GM19023 (cell line): ENCODE results near the gene CDHR3.

Experiments used
- ATAC-seq: cut with Tn5 transposase; IDR thresholded peaks from one replicate; pipeline ENCODE4 v1.9.1; 2021; ENCODE audit warnings: mild to moderate bottlenecking, moderate library complexity; ENCODE audit not compliant: unreplicated experiment

Gene CDHR3

DNA sequence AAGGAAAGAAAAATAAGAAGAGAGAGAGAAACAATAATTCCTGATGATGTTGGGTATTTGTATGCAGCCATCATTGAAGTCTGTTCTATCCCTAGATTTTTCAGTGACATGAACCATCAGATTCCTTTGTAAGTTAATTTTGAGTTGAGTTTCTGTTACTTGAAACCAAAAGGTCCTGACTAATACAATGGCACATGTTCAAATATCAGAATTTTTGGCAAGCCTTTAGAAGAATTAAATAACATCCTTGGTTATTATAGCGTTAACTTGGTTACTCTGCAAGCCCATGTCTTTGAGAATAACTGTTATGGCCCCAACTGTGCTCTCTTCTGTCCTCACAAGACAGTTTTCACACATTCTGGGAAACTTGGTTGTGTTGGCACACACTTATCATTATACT is 82.5 kb downstream of the CDHR3 start:
- no peak for ATAC-seq

- ATAC-seq = no peak
Measured at GRCh38 chr7:106047184-106047583, 84.1 kb downstream of the CDHR3 start.

GRCh38 chr7:106047818-106048705 is 85.0 kb downstream of the CDHR3 start:
- ATAC-seq = no peak

DNA sequence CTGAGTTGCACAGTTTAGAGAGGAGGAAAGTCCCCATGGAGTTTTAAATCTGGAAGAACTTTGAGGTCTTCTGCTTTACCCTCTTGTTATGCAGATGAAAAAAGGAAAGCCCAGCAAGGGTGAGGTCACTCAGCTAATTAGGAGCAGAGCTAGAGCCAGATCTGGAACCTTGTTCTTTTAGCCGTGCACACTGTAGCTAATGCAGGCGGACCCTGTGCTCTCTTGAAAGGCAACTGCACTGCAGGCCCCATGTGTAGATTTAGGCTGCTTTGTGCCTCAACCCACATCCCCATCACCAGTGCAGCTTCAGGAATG is 85.6 kb downstream of the CDHR3 start:
- ATAC-seq = no peak

- ATAC-seq = no peak
Measured at GRCh38 chr7:106049139-106049752, 86.2 kb downstream of the CDHR3 start.

- ATAC-seq = no peak
Measured at GRCh38 chr7:106050002-106050745, 87.1 kb downstream of the CDHR3 start.

DNA sequence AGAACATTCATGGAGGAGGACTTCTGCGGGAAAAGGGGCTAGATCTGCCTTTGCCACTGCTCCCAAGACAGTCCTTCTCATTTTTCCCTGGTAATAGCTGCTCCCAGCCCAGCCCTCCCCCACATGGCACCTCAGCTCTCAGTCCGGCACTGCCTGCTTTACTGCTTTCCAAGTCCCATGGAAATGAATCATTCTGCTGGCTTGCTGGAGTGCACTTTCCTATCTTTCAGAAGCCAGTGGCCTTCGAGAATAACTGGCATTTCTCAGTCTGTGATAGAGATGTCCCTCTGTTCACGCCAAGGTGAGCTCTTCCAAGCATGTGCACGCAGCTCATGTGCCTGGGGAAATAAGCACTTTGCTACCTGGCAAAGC is 87.7 kb downstream of the CDHR3 start:
- ATAC-seq = no peak

- no peak for ATAC-seq
Measured at GRCh38 chr7:106052681-106053080, 89.6 kb downstream of the CDHR3 start.

- no peak for ATAC-seq
Measured at GRCh38 chr7:106053109-106053508, 90.0 kb downstream of the CDHR3 start.

DNA sequence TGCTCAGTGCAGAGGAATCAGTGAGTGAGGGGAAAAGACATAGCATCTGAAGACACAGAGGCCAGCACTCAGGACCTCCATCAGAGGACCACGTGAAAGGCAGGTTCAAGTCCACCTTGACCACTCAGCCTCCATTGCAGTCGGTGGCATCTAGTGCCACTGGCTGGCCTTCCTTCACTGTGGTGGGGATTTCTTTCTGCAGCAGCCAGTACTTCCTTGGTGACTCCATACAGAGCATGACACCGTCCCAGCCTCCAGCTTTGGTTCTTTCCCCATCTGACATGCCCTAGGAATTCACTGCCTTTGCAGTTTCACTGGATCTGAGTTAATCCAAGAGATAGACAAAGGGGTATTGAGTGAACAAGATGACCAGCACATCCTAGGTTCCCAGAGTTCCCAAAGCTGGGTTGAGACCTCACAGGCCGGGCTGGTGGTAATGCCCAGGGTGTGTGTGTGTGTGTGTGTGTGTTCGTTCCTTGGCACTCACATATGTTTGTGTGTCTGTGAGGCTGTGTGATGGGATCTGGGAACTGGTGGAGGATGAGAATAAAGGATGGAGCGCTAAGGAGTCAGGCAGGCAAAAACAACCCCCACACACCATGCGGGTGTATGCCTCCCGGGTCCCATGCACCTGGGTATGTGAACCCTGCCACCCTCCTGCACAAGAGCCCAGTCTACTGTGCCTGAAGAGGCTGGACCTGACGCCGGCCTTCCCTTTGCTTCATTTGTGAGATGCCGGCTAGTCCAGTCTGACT is 91.3 kb downstream of the CDHR3 start:
- ATAC-seq = no peak

DNA sequence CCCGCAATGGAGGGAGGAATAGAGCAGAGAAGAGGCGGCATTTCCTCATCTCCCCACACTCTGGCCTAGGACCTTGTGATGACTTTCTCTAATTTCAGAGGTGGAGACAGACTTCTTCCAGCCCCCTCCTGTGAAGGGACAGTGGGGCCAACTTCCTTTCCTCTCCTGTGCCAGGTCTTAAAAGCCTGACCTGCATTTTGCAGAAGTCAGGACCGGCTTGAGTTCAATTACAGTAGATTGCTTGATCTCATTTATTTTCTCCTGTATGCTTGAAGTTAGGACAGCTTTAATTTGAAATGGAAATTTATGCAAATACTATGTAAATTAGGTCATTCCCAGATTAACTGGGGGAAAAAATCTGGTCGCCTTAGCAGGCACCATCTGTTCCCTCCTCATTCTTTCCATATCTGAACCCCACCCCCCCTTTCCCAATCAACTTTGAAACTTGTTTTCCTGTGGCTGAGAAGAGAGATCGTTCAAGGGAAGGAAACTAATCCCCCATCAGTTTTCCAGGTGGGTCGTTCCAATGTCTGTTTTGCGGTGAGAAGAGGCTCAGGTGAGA is 92.0 kb downstream of the CDHR3 start:
- ATAC-seq = no peak

- peak; percentile 50 for ATAC-seq
Measured at GRCh38 chr7:106056513-106057203, 93.6 kb downstream of the CDHR3 start.

DNA sequence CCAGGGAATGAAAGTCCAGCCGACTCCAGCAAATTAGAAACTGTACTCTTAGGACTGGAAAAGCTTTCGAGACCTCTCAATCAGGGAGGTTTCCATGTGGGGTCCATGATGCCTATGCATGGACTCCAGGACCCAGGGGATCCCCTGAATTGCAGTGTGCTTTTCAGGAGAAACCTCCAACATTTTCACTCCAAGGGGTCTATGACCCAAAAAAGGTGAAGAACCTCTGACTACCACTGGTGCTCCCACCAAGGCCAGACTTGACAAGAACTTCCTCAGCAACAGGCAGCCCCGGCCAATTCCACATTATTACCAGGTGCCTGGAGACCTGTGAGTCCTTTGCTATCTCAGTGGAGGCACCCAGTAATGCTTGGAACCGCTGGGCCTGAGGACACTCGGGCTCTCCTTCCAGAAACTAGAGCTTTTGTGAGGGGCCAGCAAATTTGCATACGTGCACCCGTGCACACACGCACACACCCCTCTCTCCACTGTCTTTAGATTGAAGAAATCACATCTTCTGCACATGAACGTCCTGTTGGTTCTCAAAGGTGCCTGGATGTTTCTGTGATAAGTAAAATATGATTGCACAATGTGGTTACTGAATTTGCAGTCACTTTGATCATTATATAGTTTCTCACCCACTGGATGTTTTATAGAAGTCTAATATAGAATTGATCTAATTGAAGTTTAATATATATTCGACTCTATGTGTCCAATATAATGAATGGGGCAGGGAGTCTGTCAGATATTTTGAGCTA is 94.3 kb downstream of the CDHR3 start:
- no peak for ATAC-seq

- peak; percentile 47 for ATAC-seq
Measured at GRCh38 chr7:106057962-106058927, 95.2 kb downstream of the CDHR3 start.

DNA sequence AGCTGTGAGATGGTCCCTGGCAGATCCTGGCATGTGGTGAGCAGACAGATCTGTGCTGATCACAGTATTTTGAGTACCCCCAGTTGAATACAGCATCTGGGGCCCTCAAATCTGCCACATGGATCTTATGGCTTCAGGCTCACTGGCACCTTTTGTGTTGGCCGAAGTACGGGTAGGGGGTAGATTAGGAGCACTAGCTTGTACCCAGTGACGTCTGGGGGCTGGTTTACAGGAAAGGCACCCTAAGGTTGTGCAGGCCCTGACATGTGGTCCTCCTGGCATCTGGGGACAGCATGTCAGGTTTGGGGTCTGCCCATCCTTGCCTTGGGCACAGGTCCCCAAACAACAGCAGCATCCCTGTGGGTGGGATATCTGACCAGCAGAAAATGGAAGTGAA is 95.9 kb downstream of the CDHR3 start:
- no peak for ATAC-seq

DNA sequence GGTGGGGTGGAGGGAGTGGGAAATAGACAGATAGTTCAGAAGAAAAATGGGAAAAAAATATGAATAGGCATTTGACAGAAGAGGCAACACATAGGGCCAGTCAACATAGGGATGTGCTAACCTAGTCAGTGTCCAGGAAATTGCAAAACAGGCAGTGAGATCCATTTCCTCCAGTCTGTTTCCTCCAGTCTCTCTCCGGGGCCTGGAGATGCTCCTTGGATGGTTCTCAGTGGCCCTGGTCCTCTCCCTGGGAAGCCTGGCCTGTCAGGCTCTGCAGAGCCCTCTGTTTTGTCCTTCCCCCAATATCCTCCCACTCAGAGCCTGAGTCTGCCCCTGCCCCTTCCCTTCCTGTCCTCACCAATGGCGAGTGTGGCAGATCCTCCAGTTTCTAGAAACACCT is 96.5 kb downstream of the CDHR3 start:
- no peak for ATAC-seq

- ATAC-seq = no peak
Measured at GRCh38 chr7:106060394-106060920, 97.4 kb downstream of the CDHR3 start.

- ATAC-seq = peak; percentile 39
Measured at GRCh38 chr7:106061301-106061979, 98.4 kb downstream of the CDHR3 start.
